HUES6 (cell line): Measurements from ENCODE around the gene DDX52.
"Not testable (repeated sequence)": the region's sequence is repeated elsewhere in the genome, so short reads cannot be mapped to it uniquely, and the experiment has no call there.

Experiments used
- H3K27ac ChIP-seq: 2 replicates; pipeline ENCODE4 v1.7.0; 2013; ENCODE audit warnings: low read depth, mild to moderate bottlenecking, low read length, inconsistent platforms
- H3K27me3 ChIP-seq: 2 replicates; pipeline ENCODE4 v1.6.1; 2013; ENCODE audit warnings: low read length; ENCODE audit not compliant: control insufficient read depth, insufficient read depth
- H3K36me3 ChIP-seq: 2 replicates; pipeline ENCODE4 v1.6.1; 2013; ENCODE audit warnings: low read length; ENCODE audit not compliant: control insufficient read depth, insufficient read depth
- H3K4me1 ChIP-seq: 2 replicates; pipeline ENCODE4 v1.6.1; 2013; ENCODE audit warnings: low read length; ENCODE audit not compliant: control insufficient read depth, insufficient read depth
- H3K4me3 ChIP-seq: 2 replicates; pipeline ENCODE4 v1.5.1; 2013; ENCODE audit warnings: low read depth, low read length
- H3K9ac ChIP-seq: one replicate; pipeline ENCODE4 v1.6.1; 2013; ENCODE audit warnings: mild to moderate bottlenecking, low read length
- H3K9me3 ChIP-seq: 2 replicates; pipeline ENCODE4 v1.6.1; 2013; ENCODE audit warnings: low read depth, low read length; ENCODE audit not compliant: control insufficient read depth, insufficient read depth

Gene DDX52

GRCh38 chr17:37643118-37643766 is at the start of gene DDX52:
TSS of gene DDX52 (minus strand) at chr17:37643446. CDS start at chr17:37643420, 26 bp downstream.
- Histone ChIP-seq H3K4me1 (no peaks in the 10 kb centered on the region; the same call in 1 of the 2 replicates), H3K4me3 (peak within 1 kb of the TSS; percentile 94), H3K36me3 (peaks cover 28% of the 10 kb centered on the region), H3K9ac (peak within 1 kb of the TSS; percentile 96), H3K27ac (peak within 1 kb of the TSS; percentile 91), H3K9me3 (no peaks in the 10 kb centered on the region), H3K27me3 (peaks cover 35% of the 10 kb centered on the region)

GRCh38 chr17:37691807-37692206 is 48.6 kb upstream of the DDX52 start:
- Histone ChIP-seq H3K9ac (no peak overlapping the region), H3K4me1 (no peaks in the 10 kb centered on the region), H3K36me3 (no peaks in the 10 kb centered on the region), H3K27ac (no peak overlapping the region), H3K9me3 (peaks cover 15% of the 10 kb centered on the region), H3K4me3 (no peak overlapping the region), H3K27me3 (no peaks in the 10 kb centered on the region)

- Histone ChIP-seq H3K4me1 (no peaks in the 10 kb centered on the region), H3K4me3 (no peak overlapping the region), H3K9ac (no peak overlapping the region), H3K27me3 (no peaks in the 10 kb centered on the region), H3K27ac (no peak overlapping the region), H3K36me3 (no peaks in the 10 kb centered on the region), H3K9me3 (peaks cover 6% of the 10 kb centered on the region; the same call in 1 of the 2 replicates)
These were observed 46.1 kb upstream of the DDX52 start for GRCh38 chr17:37689317-37689716.

DNA sequence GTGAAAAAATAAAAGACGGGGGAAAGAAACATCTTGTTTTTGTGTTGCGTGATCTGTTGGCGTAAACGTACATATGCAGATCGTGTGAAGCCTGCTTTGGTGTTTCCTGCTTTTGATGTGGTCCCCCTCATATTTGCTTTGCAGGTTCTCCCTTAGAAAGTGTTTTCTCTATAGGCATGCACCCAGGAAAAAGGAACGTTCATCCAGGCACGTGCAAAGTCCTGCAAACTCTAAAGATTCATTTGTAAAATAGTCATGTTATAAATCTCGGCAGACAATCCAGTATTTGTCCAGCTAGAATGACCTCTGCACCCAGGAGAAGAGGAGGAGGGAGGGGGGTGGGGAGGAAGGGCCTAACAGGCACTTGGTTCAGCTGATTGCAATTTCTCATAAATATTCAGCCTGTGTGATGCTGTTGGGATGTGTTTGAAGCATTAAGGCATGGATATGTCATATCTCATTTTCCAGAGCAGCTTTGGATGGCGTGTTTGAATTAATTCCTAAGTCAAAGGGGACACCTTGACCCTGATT is 40.3 kb upstream of the DDX52 start:
- Histone ChIP-seq H3K4me1 (no peaks in the 10 kb centered on the region), H3K27me3 (no peaks in the 10 kb centered on the region), H3K4me3 (no peak overlapping the region), H3K36me3 (no peaks in the 10 kb centered on the region), H3K9ac (no peak overlapping the region), H3K27ac (no peak overlapping the region), H3K9me3 (peaks cover 4% of the 10 kb centered on the region)

- no peaks in the 10 kb centered on the region for H3K36me3 ChIP-seq
- H3K27ac ChIP-seq = no peak overlapping the region
- no peak overlapping the region for H3K9ac ChIP-seq
- H3K27me3 ChIP-seq = no peaks in the 10 kb centered on the region
- no peak overlapping the region for H3K4me3 ChIP-seq
- no peaks in the 10 kb centered on the region for H3K4me1 ChIP-seq
- peaks cover 7% of the 10 kb centered on the region for H3K9me3 ChIP-seq
These were observed 38.8 kb upstream of the DDX52 start for GRCh38 chr17:37682007-37682406.

DNA sequence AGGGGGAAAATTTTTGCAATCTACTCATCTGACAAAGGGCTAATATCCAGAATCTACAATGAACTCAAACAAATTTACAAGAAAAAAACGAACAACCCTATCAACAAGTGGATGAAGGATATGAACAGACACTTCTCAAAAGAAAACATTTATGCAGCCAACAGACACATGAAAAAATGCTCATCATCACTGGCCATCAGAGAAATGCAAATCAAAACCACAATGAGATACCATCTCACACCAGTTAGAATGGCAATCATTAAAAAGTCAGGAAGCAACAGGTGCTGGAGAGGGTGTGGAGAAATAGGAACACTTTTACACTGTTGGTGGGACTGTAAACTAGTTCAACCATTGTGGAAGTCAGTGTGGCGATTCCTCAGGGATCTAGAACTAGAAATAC is 36.7 kb upstream of the DDX52 start:
- H3K4me3 ChIP-seq, H3K4me1 ChIP-seq, H3K27me3 ChIP-seq, H3K9ac ChIP-seq, H3K36me3 ChIP-seq, H3K27ac ChIP-seq, H3K9me3 ChIP-seq: not testable (repeated sequence)

DNA sequence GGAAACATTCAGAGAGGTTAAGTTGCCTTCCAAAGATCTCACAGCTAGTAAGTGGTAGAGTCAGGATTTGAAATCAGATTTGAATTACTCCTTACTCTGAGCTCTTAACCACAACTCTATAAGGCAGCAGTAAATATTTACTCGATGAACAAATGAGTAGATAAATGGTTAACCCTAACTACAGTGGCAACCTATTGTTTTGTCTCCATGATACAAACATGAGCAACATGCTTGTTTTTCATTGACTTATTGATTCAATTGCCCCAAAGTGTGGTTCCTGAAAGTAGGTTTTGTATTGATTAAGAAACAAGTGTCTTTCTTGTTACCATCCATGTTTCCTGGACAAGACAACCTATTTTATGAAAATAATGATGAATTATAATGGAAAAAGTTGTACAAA is 34.8 kb upstream of the DDX52 start:
- Histone ChIP-seq H3K9ac (no peak overlapping the region), H3K27me3 (no peaks in the 10 kb centered on the region), H3K4me3 (no peak overlapping the region), H3K4me1 (no peaks in the 10 kb centered on the region), H3K36me3 (no peaks in the 10 kb centered on the region), H3K9me3 (peaks cover 7% of the 10 kb centered on the region), H3K27ac (no peak overlapping the region)

DNA sequence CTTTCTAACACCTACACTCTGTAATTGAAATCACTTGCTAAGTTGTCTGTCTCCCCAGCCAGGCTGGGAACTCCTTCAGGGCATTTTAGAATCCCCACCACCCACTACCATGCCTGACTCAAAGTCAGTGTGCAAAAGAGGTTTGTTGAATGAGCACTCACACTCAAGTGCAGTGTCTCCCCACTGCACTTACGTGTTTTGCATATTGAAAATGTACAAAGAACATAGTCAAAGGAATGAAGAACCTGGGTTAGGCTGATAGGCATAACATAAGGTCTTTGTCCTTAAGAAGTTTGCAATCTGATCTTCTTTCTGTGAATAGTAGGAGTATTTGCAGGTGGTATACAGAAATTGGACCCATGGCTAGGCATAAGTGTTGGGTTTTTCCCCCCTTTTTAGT is 33.8 kb upstream of the DDX52 start:
- H3K27ac ChIP-seq = no peak overlapping the region

GRCh38 chr17:37676115-37676925 is 33.1 kb upstream of the DDX52 start:
- Histone ChIP-seq H3K9ac (no peak overlapping the region), H3K9me3 (peaks cover 7% of the 10 kb centered on the region), H3K27ac (no peak overlapping the region), H3K4me1 (no peaks in the 10 kb centered on the region), H3K4me3 (no peak overlapping the region), H3K36me3 (no peaks in the 10 kb centered on the region), H3K27me3 (no peaks in the 10 kb centered on the region)

More for the DNA sequence above, 33.8 kb upstream of the DDX52 start:
- no peak overlapping the region for H3K9ac ChIP-seq
- no peaks in the 10 kb centered on the region for H3K27me3 ChIP-seq
- peaks cover 7% of the 10 kb centered on the region for H3K9me3 ChIP-seq
- H3K36me3 ChIP-seq = no peaks in the 10 kb centered on the region
- H3K4me3 ChIP-seq = no peak overlapping the region
- no peaks in the 10 kb centered on the region for H3K4me1 ChIP-seq

DNA sequence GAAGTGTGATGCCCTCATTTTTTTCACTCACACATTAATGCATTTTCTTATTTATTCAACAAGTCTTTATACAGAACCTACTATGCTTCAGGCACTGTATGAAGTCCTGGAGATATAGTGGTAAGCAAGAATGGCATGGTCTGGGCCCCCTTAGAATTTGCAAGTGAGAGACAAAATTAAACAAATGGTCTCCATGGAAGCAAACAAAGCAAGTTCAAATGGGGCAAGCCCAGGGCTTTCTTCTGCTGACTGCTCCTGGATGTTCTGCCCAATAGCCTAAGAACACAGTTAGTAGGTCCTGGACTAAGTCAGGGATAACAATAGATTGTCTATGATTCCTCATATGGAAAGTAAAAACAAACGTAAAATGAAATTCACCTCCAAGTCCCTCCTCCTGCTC is 31.3 kb upstream of the DDX52 start:
- no peak overlapping the region for H3K27ac ChIP-seq
- H3K4me1 ChIP-seq = peaks cover 4% of the 10 kb centered on the region; the same call in 1 of the 2 replicates
- no peaks in the 10 kb centered on the region for H3K36me3 ChIP-seq
- peaks cover 7% of the 10 kb centered on the region for H3K9me3 ChIP-seq
- H3K9ac ChIP-seq = no peak overlapping the region
- no peak overlapping the region for H3K4me3 ChIP-seq
- H3K27me3 ChIP-seq = no peaks in the 10 kb centered on the region

DNA sequence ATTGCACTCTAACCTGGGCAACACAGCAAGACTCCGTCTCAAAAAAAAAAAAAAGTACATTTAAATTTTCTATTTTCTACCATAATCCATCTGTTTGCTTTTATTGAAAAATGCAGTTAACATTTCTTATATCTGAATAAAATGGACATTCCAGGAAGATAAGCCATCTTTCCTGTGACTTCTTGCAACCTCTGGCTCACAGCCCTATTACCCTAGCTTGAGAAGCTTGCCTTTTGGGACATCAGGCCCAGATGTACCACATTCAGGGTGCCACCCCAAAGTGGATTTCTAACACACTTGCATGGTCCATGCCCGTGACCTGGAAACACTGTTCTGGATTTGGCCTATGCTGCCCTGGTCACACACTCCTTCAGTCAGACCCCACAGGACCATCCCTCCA is 30.1 kb upstream of the DDX52 start:
- no peak overlapping the region for H3K9ac ChIP-seq
- no peak overlapping the region for H3K27ac ChIP-seq
- peaks cover 4% of the 10 kb centered on the region; the same call in 1 of the 2 replicates for H3K4me1 ChIP-seq
- no peaks in the 10 kb centered on the region for H3K27me3 ChIP-seq
- H3K9me3 ChIP-seq = peaks cover 2% of the 10 kb centered on the region
- no peak overlapping the region for H3K4me3 ChIP-seq
- H3K36me3 ChIP-seq = no peaks in the 10 kb centered on the region
